ENCODE results near the gene CUL2.
"Not testable (repeated sequence)": the region's sequence is repeated elsewhere in the genome, so short reads cannot be mapped to it uniquely, and the experiment has no call there.

The CUL2 gene

DNA sequence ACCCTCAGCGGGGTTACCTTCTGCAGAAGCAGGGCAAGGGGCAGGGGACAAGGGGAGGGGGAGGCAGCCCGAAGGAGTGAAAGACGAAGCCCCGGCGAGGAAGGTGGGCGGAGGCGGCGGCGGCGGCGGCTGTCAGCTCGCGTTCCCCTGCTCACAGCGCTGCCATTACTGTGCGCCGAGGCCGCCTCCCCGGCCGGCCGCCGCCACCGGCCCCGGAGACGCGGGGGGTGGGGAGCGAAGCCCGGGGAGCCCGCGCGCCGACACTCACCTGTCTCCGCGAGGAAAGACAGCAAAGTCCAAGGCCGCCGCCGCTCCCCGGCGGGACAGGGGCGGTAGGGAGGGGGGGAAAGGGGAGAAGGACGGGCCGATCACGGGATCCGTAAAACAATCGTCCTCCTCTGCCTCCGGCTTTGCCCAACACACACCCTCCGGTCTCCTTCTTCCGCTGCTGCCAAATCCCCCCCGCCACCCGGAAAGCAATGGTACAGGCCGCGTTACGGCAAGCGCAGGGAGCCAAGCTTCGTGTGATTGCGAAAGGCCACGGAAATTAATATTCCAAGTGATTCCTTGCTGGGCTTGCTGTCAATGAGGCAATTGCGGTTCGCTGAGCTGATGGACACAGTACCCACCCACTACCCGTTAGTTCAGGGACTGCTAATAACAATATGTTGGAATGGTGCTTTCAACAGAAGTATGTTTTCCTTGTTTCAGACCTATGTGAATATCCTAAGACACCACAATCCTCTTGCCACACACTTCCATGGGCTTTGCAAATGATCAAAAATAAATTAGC is at the start of gene CUL2:
TSS of gene CUL2 (minus strand) at position 180 of the 793 bp plus-strand sequence. CDS start 19,024 bp downstream, outside the sequence.
- peak; percentile 89 for DNase-seq

DNA sequence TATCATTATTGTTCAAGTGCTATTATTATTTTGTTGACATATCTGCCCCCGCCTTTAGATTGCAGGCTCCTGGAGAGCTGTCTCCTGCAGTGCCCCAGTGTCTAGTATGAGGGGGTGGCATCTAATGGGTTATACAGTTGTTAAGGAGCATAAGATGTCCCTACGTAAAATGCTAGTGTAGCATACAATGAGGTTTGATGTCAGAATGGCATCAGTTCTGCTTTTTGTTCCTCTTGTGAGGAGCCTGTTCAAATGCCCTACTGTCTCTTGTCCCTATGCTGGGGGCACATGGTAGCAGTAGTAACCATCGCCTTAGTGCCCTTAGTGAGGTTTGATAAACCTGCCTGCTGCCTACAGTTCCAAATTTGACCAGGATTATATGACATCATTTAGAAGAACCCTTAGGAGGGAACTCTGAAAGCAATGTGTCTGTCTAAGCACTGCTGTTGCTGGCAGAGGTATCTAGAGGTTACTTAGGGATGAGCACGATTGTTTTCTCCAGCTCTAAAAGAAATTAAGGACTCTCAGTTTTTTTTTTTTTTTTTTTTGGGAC is 46.2 kb upstream of the CUL2 start:
- no peak for DNase-seq

DNA sequence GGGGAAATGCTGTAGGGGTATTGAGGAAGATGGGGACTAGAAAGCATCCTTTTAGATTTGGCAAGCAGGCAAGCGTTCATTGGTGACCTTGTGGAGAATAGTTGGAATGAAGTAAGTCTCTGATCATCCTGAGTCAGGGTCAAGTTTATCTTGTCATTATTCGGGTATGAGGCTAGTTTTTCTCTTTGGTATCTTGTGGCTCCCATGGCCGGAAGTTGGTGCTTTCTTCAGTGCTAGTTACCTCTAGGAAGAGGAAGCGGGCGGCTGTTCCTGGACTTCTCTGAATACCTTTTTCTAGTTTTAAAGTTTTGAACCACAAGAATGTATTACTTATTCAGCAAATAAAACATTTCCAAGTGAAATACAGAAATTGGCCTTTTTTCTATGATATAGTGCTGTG is 45.7 kb upstream of the CUL2 start:
- DNase-seq, result no peak

DNA sequence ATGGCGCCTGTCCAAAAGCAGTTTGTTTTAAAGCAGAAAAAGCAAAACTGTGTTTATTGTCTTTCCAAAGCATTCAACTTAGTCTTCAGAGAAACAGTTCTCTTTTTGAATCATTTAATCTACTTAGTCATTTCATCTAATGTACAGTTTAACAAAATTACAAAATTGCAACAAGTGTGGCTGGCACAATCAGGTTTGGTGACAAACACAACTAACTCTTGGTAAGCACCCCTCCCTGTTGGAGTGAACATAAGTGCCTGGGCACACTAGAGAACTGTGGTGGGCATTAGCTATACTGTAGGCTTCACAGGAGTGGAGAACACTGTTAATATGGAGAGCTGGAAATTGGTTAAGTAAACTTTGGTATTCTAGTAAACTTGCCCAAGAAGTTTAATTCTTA is 43.4 kb upstream of the CUL2 start:
- DNase-seq, result no peak

GRCh38 chr10:35132727-35133126 is 42.6 kb upstream of the CUL2 start:
- no peak for DNase-seq

DNA sequence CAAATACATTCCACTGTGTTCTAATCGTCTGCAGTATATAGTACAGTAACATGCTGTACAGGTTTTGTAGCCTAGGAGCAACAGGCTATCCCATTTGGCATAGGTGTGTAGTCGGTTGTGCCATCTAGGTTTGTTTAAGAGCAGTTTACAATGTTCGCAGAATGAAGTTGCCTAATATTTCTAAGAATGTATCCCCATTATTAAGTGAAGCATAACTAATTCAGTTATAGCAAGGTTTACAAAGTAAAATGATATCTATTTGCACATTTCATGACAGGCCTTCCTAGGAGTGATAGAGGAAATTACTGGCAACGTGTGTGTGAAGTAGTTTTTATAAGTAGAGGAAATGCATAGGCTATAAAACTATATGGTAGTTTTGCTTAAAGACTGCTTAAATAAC is 40.5 kb upstream of the CUL2 start:
- no peak for DNase-seq

DNA sequence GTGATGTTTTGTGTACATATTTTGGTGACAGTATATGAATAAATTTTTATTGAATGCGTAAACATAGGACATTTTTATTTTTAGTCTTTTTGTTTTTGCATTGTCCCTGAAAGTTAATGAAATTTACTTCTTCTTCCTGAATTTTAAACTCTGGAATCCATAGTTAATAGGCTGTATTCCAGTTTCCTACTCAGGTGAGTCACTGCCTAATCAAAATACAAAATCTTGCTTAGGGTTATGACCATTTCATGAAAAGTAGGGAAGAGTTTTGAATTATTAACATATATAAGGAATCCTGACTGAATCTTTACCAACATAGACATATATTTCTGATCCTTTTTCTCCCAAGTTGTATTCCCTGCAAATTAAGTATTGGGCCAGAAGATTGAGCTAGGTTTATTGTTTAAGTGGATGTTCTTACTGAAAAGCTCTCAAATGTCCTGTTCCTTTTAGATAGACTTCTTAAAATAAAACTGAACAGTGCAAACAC is 39.1 kb upstream of the CUL2 start:
- no peak for DNase-seq

- peak; percentile 39 for DNase-seq
Measured at GRCh38 chr10:35127289-35127891, 37.2 kb upstream of the CUL2 start.

DNA sequence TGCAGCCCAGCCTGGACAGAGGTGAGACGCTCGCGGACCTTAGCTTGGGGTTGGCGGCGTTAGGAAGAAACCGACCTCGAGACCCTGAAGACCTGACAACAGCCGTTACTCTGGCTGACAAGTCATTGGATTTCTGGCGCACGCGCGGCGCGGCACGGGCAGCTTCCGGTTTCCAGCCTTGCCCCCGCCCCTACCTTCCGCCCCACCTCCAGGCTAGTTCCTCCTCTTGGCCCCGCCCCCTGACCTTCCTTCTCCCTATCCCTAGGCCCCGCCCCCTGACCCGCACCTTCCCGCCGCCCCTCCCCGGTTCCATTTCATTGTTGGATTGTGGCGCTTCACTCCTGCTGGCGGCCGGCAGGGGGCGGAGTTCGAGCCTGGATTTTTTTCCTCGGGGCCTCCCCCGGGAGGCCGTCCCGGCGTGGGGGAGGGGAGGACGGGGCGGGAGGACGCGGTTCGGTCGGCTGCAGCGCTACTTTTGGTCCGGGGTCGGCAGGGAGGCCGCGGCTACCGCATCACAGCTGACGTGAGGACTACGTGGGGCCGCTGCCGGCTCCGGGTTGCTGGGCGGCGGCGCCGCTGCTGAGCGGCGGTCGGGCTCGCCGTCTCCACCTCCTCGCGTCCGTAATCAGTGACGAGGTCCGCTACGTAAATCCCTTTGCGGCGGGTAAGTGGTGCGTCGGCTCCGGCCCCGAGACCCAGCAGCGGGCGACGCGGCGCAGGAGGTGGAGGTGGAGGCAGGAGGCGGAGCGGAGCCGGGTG is 36.6 kb upstream of the CUL2 start, which contains the start of gene CREM:
TSS of gene CREM (plus strand) at position 317 of the 759 bp plus-strand sequence. CDS start 10,990 bp downstream, outside the sequence.
- peak; percentile 100 for DNase-seq

DNA sequence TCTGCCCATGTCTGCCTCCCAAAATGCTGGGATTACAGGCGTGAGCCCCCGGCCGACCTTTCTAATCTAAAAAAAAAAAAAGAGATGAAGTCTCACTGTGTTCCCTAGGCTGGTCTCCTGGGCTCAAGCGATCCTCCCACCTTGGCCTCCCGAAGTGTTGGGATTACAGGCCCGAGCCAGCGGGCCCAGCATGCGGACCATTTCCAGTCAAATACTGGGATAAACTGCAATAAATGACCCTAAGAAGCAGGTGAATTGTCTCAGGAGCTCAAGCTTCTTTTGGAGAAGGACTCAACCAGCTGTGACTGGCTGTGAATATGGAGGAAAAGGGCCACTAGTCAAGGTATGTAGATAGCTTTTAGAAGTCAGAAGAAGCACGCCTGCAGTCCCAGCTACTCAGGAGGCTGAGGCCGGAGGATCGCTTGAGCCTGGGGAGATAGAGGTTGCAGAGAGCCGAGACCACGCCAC is 36.0 kb upstream of the CUL2 start:
- DNase-seq, result no peak

DNA sequence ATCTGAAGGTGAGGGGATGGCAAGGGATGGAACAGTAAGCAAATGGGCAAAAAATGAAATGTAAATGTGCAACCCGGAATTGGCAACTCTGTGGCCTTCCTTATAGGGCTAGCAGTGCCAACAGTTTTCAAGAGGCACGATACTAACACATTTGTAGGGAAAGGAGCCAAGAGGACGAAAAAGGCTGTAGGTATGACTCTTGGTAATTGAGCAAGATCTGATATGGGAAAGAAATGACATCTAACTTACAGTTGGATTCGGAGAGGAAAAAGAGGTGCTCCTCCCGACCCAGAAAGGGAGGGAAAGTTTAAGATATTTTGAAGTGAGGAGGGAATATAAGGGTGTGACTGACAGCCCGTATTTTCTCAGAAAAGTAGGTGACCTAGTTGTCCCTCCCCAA is 34.4 kb upstream of the CUL2 start:
- no peak for DNase-seq

- no peak for DNase-seq
Measured at GRCh38 chr10:35119378-35119777, 29.2 kb upstream of the CUL2 start.

GRCh38 chr10:35112571-35112970 is 22.4 kb upstream of the CUL2 start:
- DNase-seq, result no peak

GRCh38 chr10:35103882-35104281 is 13.7 kb upstream of the CUL2 start:
- DNase-seq, result no peak

DNA sequence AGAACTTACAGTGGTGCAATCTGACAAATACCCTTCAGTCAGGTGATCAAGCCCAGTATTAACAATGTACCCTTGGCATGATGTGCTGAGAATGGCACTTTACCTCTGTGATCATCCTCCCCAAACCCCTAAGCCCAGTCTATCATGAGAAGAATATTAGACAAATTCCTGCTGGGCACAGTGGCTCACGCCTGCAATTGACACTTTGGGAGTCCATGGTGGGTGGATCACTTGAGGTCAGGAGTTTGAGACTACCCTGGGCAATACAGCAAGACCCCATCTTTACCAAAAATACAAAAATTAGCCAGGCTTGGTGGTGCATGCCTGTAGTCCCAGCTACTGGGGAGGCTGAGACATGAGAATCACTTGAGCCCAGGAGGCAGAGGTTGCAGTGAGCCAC is 7.4 kb upstream of the CUL2 start:
- DNase-seq, result no peak

GRCh38 chr10:35096312-35096711 is 6.2 kb upstream of the CUL2 start:
- no peak for DNase-seq

GRCh38 chr10:35092851-35093250 is 2.7 kb upstream of the CUL2 start:
- DNase-seq, result no peak

GRCh38 chr10:35091994-35092790 is 2.1 kb upstream of the CUL2 start:
- DNase-seq, result no peak

DNA sequence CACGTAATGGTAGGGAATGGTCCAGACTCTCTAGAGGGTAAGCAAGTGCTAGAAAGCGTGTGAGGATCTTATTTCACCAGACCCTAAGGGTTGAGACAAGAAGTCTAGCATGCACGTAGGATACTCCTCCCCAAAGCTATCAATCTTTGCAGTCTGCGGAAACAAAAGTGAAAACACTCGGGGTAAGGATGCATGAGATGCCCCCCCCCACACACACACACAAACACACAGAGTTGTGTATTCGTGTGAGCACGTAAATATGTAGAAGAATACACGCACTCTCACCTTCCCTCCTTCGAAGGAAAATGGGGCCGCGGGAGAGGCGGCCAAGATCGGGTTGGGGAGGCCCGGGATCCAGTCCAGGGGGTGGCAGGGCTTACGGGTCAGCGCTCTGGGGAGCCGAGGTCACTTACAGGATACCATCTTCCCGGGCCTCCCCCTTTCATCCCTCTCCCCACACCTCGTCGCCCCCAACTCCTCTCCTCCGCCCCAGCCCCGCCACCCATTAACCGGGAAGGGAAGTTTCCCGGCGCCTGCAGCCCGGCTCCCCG is 455 bp downstream of the CUL2 start:
- no peak for DNase-seq

DNA sequence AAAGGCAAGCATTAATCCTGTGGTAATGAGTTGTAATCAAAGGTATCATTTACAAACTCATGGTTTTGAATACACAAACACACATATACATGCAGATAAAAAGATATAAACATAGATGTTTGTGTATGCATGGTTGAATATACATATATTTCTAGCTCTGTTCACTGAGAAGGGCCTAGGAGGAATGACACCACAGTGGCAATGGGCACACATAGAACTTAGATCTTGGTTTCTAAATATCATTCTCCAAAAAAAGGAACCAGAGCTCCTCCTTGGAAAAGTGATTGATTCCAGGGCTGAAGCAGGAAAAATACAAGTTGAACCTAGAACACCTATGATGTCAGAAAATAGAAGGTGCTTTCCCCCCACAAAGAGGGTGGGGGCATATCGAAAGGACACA is 6.9 kb downstream of the CUL2 start:
- DNase-seq, result no peak

DNA sequence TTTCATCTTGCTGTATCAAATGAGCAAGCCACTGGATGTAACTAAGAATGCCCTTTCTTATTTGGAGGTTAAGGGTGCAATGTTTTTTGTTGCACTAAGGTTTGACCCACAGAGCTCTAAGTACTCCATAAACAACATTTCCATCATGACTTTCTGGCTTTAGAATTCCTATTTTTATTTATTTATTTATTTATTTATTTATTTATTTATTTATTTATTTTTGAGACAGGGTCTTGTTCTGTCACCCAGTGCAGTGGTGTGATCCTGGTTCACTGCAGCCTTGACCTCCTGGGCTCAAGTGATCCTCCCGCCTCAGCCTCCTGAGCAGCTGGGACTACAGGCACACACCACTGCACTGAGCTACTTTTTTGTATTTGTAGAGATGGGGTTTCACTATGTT is 9.9 kb downstream of the CUL2 start:
- not testable (repeated sequence) for DNase-seq

DNA sequence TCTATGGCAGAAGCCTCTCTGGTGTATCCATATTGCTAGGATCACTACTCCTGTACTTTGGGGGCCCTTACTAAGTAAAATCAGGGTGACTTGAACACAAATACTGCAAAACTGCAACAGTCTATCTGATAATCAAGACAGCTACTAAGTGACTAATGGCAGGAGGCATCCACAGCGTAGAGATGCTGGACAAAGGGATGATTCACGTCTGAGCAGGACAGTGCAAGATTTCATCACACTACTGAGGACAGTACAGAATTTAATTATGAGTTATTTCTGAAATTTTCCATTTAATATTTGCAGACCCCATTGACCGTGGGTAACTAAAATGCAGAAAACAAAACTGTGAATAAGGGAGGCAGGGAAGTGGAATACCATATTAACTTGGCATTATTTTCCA is 10.4 kb downstream of the CUL2 start:
- DNase-seq, result no peak
